ENCODE measurements around the gene LDHAL6B. TPM values are rescaled to one million over a fixed set of nuclear protein-coding genes. Genes with fewer than 3 reads are reported as not detected.

LDHAL6B gene
- total and polyA plus RNA-seq, 2 donors: not detected

GRCh38 chr15:59236394-59236793 is 29.8 kb downstream of the LDHAL6B start:
- no peak overlapping the region for H3K4me3 ChIP-seq (ENCODE audit: low read length in 2 of 2)
- no peak overlapping the region for H3K27ac ChIP-seq (ENCODE audit: low read depth in 1 of 2, low read length in 1 of 2)
- no peaks in the 10 kb centered on the region for H3K9me3 ChIP-seq (ENCODE audit: control insufficient read depth in 2 of 2, insufficient read depth in 1 of 2, low read length in 1 of 2)
- no peaks in the 10 kb centered on the region for H3K4me1 ChIP-seq (ENCODE audit: control insufficient read depth in 2 of 2, insufficient read depth in 2 of 2, low read length in 2 of 2)
- no peaks in the 10 kb centered on the region for H3K36me3 ChIP-seq (ENCODE audit: control insufficient read depth in 2 of 2, insufficient read depth in 2 of 2, low read length in 1 of 2)
- no peaks in the 10 kb centered on the region for H3K27me3 ChIP-seq (ENCODE audit: control insufficient read depth in 2 of 2, insufficient read depth in 1 of 2, low read length in 1 of 2)
- 97% methylated on average over 1 of the region's 1 CpG for WGBS
- DNase-seq (ENCODE audit: low read depth in 6 of 9, low spot score in 9 of 9): no peak

- 81% methylated on average over 8 of the region's 8 CpGs for WGBS
- H3K9me3 ChIP-seq (ENCODE audit: control insufficient read depth in 2 of 2, insufficient read depth in 1 of 2, low read length in 1 of 2): no peaks in the 10 kb centered on the region
- H3K4me3 ChIP-seq (ENCODE audit: low read length in 2 of 2): no peak overlapping the region
- DNase-seq (ENCODE audit: low read depth in 6 of 9, low spot score in 9 of 9): no peak
- no peaks in the 10 kb centered on the region for H3K4me1 ChIP-seq (ENCODE audit: control insufficient read depth in 2 of 2, insufficient read depth in 2 of 2, low read length in 2 of 2)
- no peaks in the 10 kb centered on the region for H3K36me3 ChIP-seq (ENCODE audit: control insufficient read depth in 2 of 2, insufficient read depth in 2 of 2, low read length in 1 of 2)
- H3K27me3 ChIP-seq (ENCODE audit: control insufficient read depth in 2 of 2, insufficient read depth in 1 of 2, low read length in 1 of 2): no peaks in the 10 kb centered on the region
- H3K27ac ChIP-seq (ENCODE audit: low read depth in 1 of 2, low read length in 1 of 2): no peak overlapping the region
Measured at GRCh38 chr15:59237119-59237855, 30.6 kb downstream of the LDHAL6B start.

- no peak overlapping the region for H3K27ac ChIP-seq (ENCODE audit: low read depth in 1 of 2, low read length in 1 of 2)
- no peaks in the 10 kb centered on the region for H3K9me3 ChIP-seq (ENCODE audit: control insufficient read depth in 2 of 2, insufficient read depth in 1 of 2, low read length in 1 of 2)
- 97% methylated on average over 5 of the region's 5 CpGs for WGBS
- H3K27me3 ChIP-seq (ENCODE audit: control insufficient read depth in 2 of 2, insufficient read depth in 1 of 2, low read length in 1 of 2): no peaks in the 10 kb centered on the region
- no peak overlapping the region for H3K4me3 ChIP-seq (ENCODE audit: low read length in 2 of 2)
- H3K36me3 ChIP-seq (ENCODE audit: control insufficient read depth in 2 of 2, insufficient read depth in 2 of 2, low read length in 1 of 2): no peaks in the 10 kb centered on the region
- no peak for DNase-seq (ENCODE audit: low read depth in 6 of 9, low spot score in 9 of 9)
- no peaks in the 10 kb centered on the region for H3K4me1 ChIP-seq (ENCODE audit: control insufficient read depth in 2 of 2, insufficient read depth in 2 of 2, low read length in 2 of 2)
Measured at GRCh38 chr15:59237924-59238331, 31.3 kb downstream of the LDHAL6B start.

GRCh38 chr15:59240036-59240435 is 33.4 kb downstream of the LDHAL6B start:
- H3K36me3 ChIP-seq (ENCODE audit: control insufficient read depth in 2 of 2, insufficient read depth in 2 of 2, low read length in 1 of 2): no peaks in the 10 kb centered on the region
- no peaks in the 10 kb centered on the region for H3K9me3 ChIP-seq (ENCODE audit: control insufficient read depth in 2 of 2, insufficient read depth in 1 of 2, low read length in 1 of 2)
- H3K27me3 ChIP-seq (ENCODE audit: control insufficient read depth in 2 of 2, insufficient read depth in 1 of 2, low read length in 1 of 2): no peaks in the 10 kb centered on the region
- no peak overlapping the region for H3K4me3 ChIP-seq (ENCODE audit: low read length in 2 of 2)
- no peaks in the 10 kb centered on the region for H3K4me1 ChIP-seq (ENCODE audit: control insufficient read depth in 2 of 2, insufficient read depth in 2 of 2, low read length in 2 of 2)
- WGBS: 87% methylated on average over 5 of the region's 5 CpGs
- H3K27ac ChIP-seq (ENCODE audit: low read depth in 1 of 2, low read length in 1 of 2): no peak overlapping the region
- DNase-seq (ENCODE audit: low read depth in 6 of 9, low spot score in 9 of 9): no peak

GRCh38 chr15:59242649-59243048 is 36.0 kb downstream of the LDHAL6B start:
- H3K9me3 ChIP-seq (ENCODE audit: control insufficient read depth in 2 of 2, insufficient read depth in 1 of 2, low read length in 1 of 2): no peaks in the 10 kb centered on the region
- H3K27ac ChIP-seq (ENCODE audit: low read depth in 1 of 2, low read length in 1 of 2): no peak overlapping the region
- DNase-seq (ENCODE audit: low read depth in 6 of 9, low spot score in 9 of 9): no peak
- no peak overlapping the region for H3K4me3 ChIP-seq (ENCODE audit: low read length in 2 of 2)
- H3K4me1 ChIP-seq (ENCODE audit: control insufficient read depth in 2 of 2, insufficient read depth in 2 of 2, low read length in 2 of 2): no peaks in the 10 kb centered on the region
- no peaks in the 10 kb centered on the region for H3K27me3 ChIP-seq (ENCODE audit: control insufficient read depth in 2 of 2, insufficient read depth in 1 of 2, low read length in 1 of 2)
- WGBS: 93% methylated on average over 2 of the region's 2 CpGs
- no peaks in the 10 kb centered on the region for H3K36me3 ChIP-seq (ENCODE audit: control insufficient read depth in 2 of 2, insufficient read depth in 2 of 2, low read length in 1 of 2)

GRCh38 chr15:59243622-59244021 is 37.0 kb downstream of the LDHAL6B start:
- Histone ChIP-seq H3K9me3 (ENCODE audit: control insufficient read depth in 2 of 2, insufficient read depth in 1 of 2, low read length in 1 of 2) (no peaks in the 10 kb centered on the region), H3K27me3 (ENCODE audit: control insufficient read depth in 2 of 2, insufficient read depth in 1 of 2, low read length in 1 of 2) (no peaks in the 10 kb centered on the region), H3K36me3 (ENCODE audit: control insufficient read depth in 2 of 2, insufficient read depth in 2 of 2, low read length in 1 of 2) (no peaks in the 10 kb centered on the region), H3K4me1 (ENCODE audit: control insufficient read depth in 2 of 2, insufficient read depth in 2 of 2, low read length in 2 of 2) (no peaks in the 10 kb centered on the region), H3K27ac (ENCODE audit: low read depth in 1 of 2, low read length in 1 of 2) (no peak overlapping the region), H3K4me3 (ENCODE audit: low read length in 2 of 2) (no peak overlapping the region)
- no peak for DNase-seq (ENCODE audit: low read depth in 6 of 9, low spot score in 9 of 9)
- 95% methylated on average over 5 of the region's 5 CpGs for WGBS

GRCh38 chr15:59244337-59244736 is 37.7 kb downstream of the LDHAL6B start:
- H3K27ac ChIP-seq (ENCODE audit: low read depth in 1 of 2, low read length in 1 of 2): no peak overlapping the region
- 98% methylated on average over 3 of the region's 3 CpGs for WGBS
- H3K4me3 ChIP-seq (ENCODE audit: low read length in 2 of 2): no peak overlapping the region
- no peaks in the 10 kb centered on the region for H3K36me3 ChIP-seq (ENCODE audit: control insufficient read depth in 2 of 2, insufficient read depth in 2 of 2, low read length in 1 of 2)
- no peaks in the 10 kb centered on the region for H3K9me3 ChIP-seq (ENCODE audit: control insufficient read depth in 2 of 2, insufficient read depth in 1 of 2, low read length in 1 of 2)
- no peaks in the 10 kb centered on the region for H3K4me1 ChIP-seq (ENCODE audit: control insufficient read depth in 2 of 2, insufficient read depth in 2 of 2, low read length in 2 of 2)
- no peak for DNase-seq (ENCODE audit: low read depth in 6 of 9, low spot score in 9 of 9)
- no peaks in the 10 kb centered on the region for H3K27me3 ChIP-seq (ENCODE audit: control insufficient read depth in 2 of 2, insufficient read depth in 1 of 2, low read length in 1 of 2)

GRCh38 chr15:59245559-59245958 is 38.9 kb downstream of the LDHAL6B start:
- WGBS: 94% methylated on average over 2 of the region's 2 CpGs
- H3K27me3 ChIP-seq (ENCODE audit: control insufficient read depth in 2 of 2, insufficient read depth in 1 of 2, low read length in 1 of 2): no peaks in the 10 kb centered on the region
- no peaks in the 10 kb centered on the region for H3K4me1 ChIP-seq (ENCODE audit: control insufficient read depth in 2 of 2, insufficient read depth in 2 of 2, low read length in 2 of 2)
- DNase-seq (ENCODE audit: low read depth in 6 of 9, low spot score in 9 of 9): no peak
- no peaks in the 10 kb centered on the region for H3K36me3 ChIP-seq (ENCODE audit: control insufficient read depth in 2 of 2, insufficient read depth in 2 of 2, low read length in 1 of 2)
- H3K9me3 ChIP-seq (ENCODE audit: control insufficient read depth in 2 of 2, insufficient read depth in 1 of 2, low read length in 1 of 2): no peaks in the 10 kb centered on the region
- no peak overlapping the region for H3K4me3 ChIP-seq (ENCODE audit: low read length in 2 of 2)
- H3K27ac ChIP-seq (ENCODE audit: low read depth in 1 of 2, low read length in 1 of 2): no peak overlapping the region

- DNase-seq (ENCODE audit: low read depth in 6 of 9, low spot score in 9 of 9): peak in 8 of 9 donors; percentile 3 to 54 (median 16)
- Histone ChIP-seq H3K9me3 (ENCODE audit: control insufficient read depth in 2 of 2, insufficient read depth in 1 of 2, low read length in 1 of 2) (no peaks in the 10 kb centered on the region), H3K4me1 (ENCODE audit: control insufficient read depth in 2 of 2, insufficient read depth in 2 of 2, low read length in 2 of 2) (no peaks in the 10 kb centered on the region), H3K36me3 (ENCODE audit: control insufficient read depth in 2 of 2, insufficient read depth in 2 of 2, low read length in 1 of 2) (no peaks in the 10 kb centered on the region), H3K27me3 (ENCODE audit: control insufficient read depth in 2 of 2, insufficient read depth in 1 of 2, low read length in 1 of 2) (no peaks in the 10 kb centered on the region), H3K4me3 (ENCODE audit: low read length in 2 of 2) (no peak overlapping the region), H3K27ac (ENCODE audit: low read depth in 1 of 2, low read length in 1 of 2) (no peak overlapping the region)
- 8% methylated on average over 2 of the region's 2 CpGs for WGBS
Measured at GRCh38 chr15:59247364-59247763, 40.7 kb downstream of the LDHAL6B start.

All from thymus (tissue), 11 donors.